Amygdala (tissue), 56 donors: ENCODE data around the gene PIGU.
"Not testable (repeated sequence)": the region's sequence is repeated elsewhere in the genome, so short reads cannot be mapped to it uniquely, and the experiment has no call there.

Source experiments
- DNase-seq, 56 donors: peaks; one replicate each; lab custom pipeline; 2025; lab: John Stamatoyannopoulos, UW

The PIGU gene

GRCh38 chr20:34676642-34677373, at the start of gene PIGU:
Gene PIGU, minus strand, starts transcription at chr20:34677092. Its CDS starts 7 bp downstream, at chr20:34677085.
- peak; percentile 39 to 98 (median 92) for DNase-seq

GRCh38 chr20:34724172-34724571, 47.3 kb upstream of the PIGU start:
- no peak for DNase-seq

- not testable (repeated sequence) for DNase-seq
These were observed 45.7 kb upstream of the PIGU start for GRCh38 chr20:34722560-34722959.

GRCh38 chr20:34720266-34720665, 43.4 kb upstream of the PIGU start:
- DNase-seq = peak in 5 of 56 donors; percentile 5 to 12 (median 7)

- not testable (repeated sequence) for DNase-seq
These were observed 42.5 kb upstream of the PIGU start for GRCh38 chr20:34719242-34720017.

- no peak for DNase-seq
These were observed 40.6 kb upstream of the PIGU start for GRCh38 chr20:34717230-34718095.

GRCh38 chr20:34716921-34717229, 40.0 kb upstream of the PIGU start:
- DNase-seq = no peak

GRCh38 chr20:34715384-34715783, 38.5 kb upstream of the PIGU start:
- DNase-seq = no peak

- DNase-seq = not testable (repeated sequence)
These were observed 37.1 kb upstream of the PIGU start for GRCh38 chr20:34713944-34714515.

GRCh38 chr20:34713194-34713943, 36.5 kb upstream of the PIGU start:
- peak in 1 of 56 donors; percentile 22 for DNase-seq

GRCh38 chr20:34712525-34713192, 35.8 kb upstream of the PIGU start:
- DNase-seq = no peak

- DNase-seq = no peak
These were observed 35.0 kb upstream of the PIGU start for GRCh38 chr20:34711813-34712430.

- no peak for DNase-seq
These were observed 34.1 kb upstream of the PIGU start for GRCh38 chr20:34710861-34711574.

- DNase-seq = no peak
These were observed 33.6 kb upstream of the PIGU start for GRCh38 chr20:34710568-34710839.

- peak in 46 of 56 donors; percentile 42 to 94 (median 76) for DNase-seq
These were observed 33.1 kb upstream of the PIGU start for GRCh38 chr20:34709831-34710567.

- peak in 52 of 56 donors; percentile 23 to 94 (median 76) for DNase-seq
These were observed 32.3 kb upstream of the PIGU start for GRCh38 chr20:34709044-34709830.

GRCh38 chr20:34708621-34709043, 31.7 kb upstream of the PIGU start:
- DNase-seq = peak in 42 of 56 donors; percentile 2 to 72 (median 36)
